ENCODE measurements around the gene CDH4. TPM values are rescaled to one million over a fixed set of nuclear protein-coding genes. Genes with fewer than 3 reads are reported as not detected.
A peak's percentile ranks its signal among the peaks of the same experiment; 100 is the strongest.
"Not testable (repeated sequence)": the region's sequence is repeated elsewhere in the genome, so short reads cannot be mapped to it uniquely, and the experiment has no call there.

CDH4 gene
- total and polyA plus RNA-seq, 2 donors (not counting 1 experiment from before 2014, with no cell fraction given), result not detected

- Histone ChIP-seq H3K27ac (ENCODE audit: low read length in 2 of 2) (no peak overlapping the region), H4K20me1 (ENCODE audit: control insufficient read depth, insufficient read depth, low read length, poor library complexity, severe bottlenecking) (peaks cover 22% of the 10 kb centered on the region), H3K9ac (ENCODE audit: low read length) (no peak overlapping the region), H2AFZ (ENCODE audit: insufficient read depth, low read depth, low read length, poor library complexity, severe bottlenecking) (no peak overlapping the region), H3K4me2 (replicated peaks; ENCODE audit: low read depth, low read length, poor library complexity, severe bottlenecking) (no peak overlapping the region), H3K4me1 (ENCODE audit: control insufficient read depth in 2 of 2, insufficient read depth in 2 of 2, low read length in 2 of 2) (peaks cover 0 to 6% of the 10 kb centered on the region in 2 donors), H3K79me2 (ENCODE audit: control insufficient read depth, insufficient read depth, low read length) (peaks cover 31% of the 10 kb centered on the region), H3K27me3 (replicated peaks in 1 of 4; ENCODE audit: control extremely low read depth in 1 of 4, control insufficient read depth in 3 of 4, insufficient read depth in 4 of 4, low read length in 3 of 4) (no peaks in the 10 kb centered on the region), H3K36me3 (replicated peaks in 1 of 2; ENCODE audit: control extremely low read depth in 1 of 2, control insufficient read depth in 1 of 2, extremely low read depth in 1 of 2, insufficient read depth in 2 of 2, low read length in 1 of 2) (peaks cover 0 to 37% of the 10 kb centered on the region in 2 experiments), H3K9me3 (ENCODE audit: control extremely low read depth in 1 of 3, control insufficient read depth in 2 of 3, insufficient read depth in 1 of 3, low read length in 2 of 3) (peaks cover 0 to 17% (median 0%) of the 10 kb centered on the region in 3 donors), H3K4me3 (ENCODE audit: control extremely low read depth in 1 of 5, extremely low read depth in 1 of 5, insufficient read depth in 1 of 5, low read depth in 2 of 5, low read length in 4 of 5) (no peak overlapping the region)
- ChIA-PET POLR2A (no interaction called here), CTCF (no interaction called here)
- H3K9me3 Mint-ChIP-seq (ENCODE audit: insufficient read depth), result no peaks in the 10 kb centered on the region
- H3K27ac Mint-ChIP-seq, result no peak overlapping the region
- WGBS (ENCODE audit: insufficient coverage), result 87% methylated on average over 21 of the region's 22 CpGs
- intact Hi-C loops (cut with micrococcal nuclease), result no loop called here
- H3K27me3 Mint-ChIP-seq, result no peaks in the 10 kb centered on the region
- no peak for TF ChIP-seq EZH2 (IDR thresholded peaks at IDR 0.05; ENCODE audit: borderline replicate concordance, insufficient read depth, low read depth, low read length, poor library complexity, severe bottlenecking)
- peak; percentile 50 for TF ChIP-seq CTCF (IDR thresholded peaks at IDR 0.05)
- H3K4me1 Mint-ChIP-seq, result peaks cover 14% of the 10 kb centered on the region
- DNase-seq, result no peak
- no peak overlapping the region for H3K4me3 Mint-ChIP-seq
- peak; percentile 54 for ATAC-seq (ENCODE audit: low read depth)
Measured at GRCh38 chr20:61980647-61981583, 728.9 kb downstream of the CDH4 start.

GRCh38 chr20:61981691-61982090, 729.6 kb downstream of the CDH4 start:
- CTCF ChIA-PET; H2AFZ ChIP-seq (ENCODE audit: insufficient read depth, low read depth, low read length, poor library complexity, severe bottlenecking); H3K27me3 Mint-ChIP-seq; POLR2A ChIA-PET; H3K4me1 ChIP-seq (ENCODE audit: control insufficient read depth in 2 of 2, insufficient read depth in 2 of 2, low read length in 2 of 2); ATAC-seq (ENCODE audit: low read depth); H3K4me2 ChIP-seq (replicated peaks; ENCODE audit: low read depth, low read length, poor library complexity, severe bottlenecking); H3K4me3 ChIP-seq (ENCODE audit: control extremely low read depth in 1 of 5, extremely low read depth in 1 of 5, insufficient read depth in 1 of 5, low read depth in 2 of 5, low read length in 4 of 5); H3K9me3 Mint-ChIP-seq (ENCODE audit: insufficient read depth); H3K4me3 Mint-ChIP-seq; intact Hi-C loops (cut with micrococcal nuclease); H3K9ac ChIP-seq (ENCODE audit: low read length); DNase-seq; H3K27me3 ChIP-seq (replicated peaks in 1 of 4; ENCODE audit: control extremely low read depth in 1 of 4, control insufficient read depth in 3 of 4, insufficient read depth in 4 of 4, low read length in 3 of 4); H3K27ac Mint-ChIP-seq: not testable (repeated sequence)
- peaks cover 0 to 17% (median 0%) of the 10 kb centered on the region in 3 donors for H3K9me3 ChIP-seq (ENCODE audit: control extremely low read depth in 1 of 3, control insufficient read depth in 2 of 3, insufficient read depth in 1 of 3, low read length in 2 of 3)
- 77% methylated on average over 4 of the region's 11 CpGs for WGBS (ENCODE audit: insufficient coverage)
- H3K79me2 ChIP-seq (ENCODE audit: control insufficient read depth, insufficient read depth, low read length), result peaks cover 26% of the 10 kb centered on the region
- peaks cover 14% of the 10 kb centered on the region for H3K4me1 Mint-ChIP-seq
- peaks cover 21% of the 10 kb centered on the region for H4K20me1 ChIP-seq (ENCODE audit: control insufficient read depth, insufficient read depth, low read length, poor library complexity, severe bottlenecking)
- peak overlapping the region in 1 of 2 donors; percentile 70 for H3K27ac ChIP-seq (ENCODE audit: low read length in 2 of 2)
- peaks cover 0 to 36% of the 10 kb centered on the region in 2 experiments for H3K36me3 ChIP-seq (replicated peaks in 1 of 2; ENCODE audit: control extremely low read depth in 1 of 2, control insufficient read depth in 1 of 2, extremely low read depth in 1 of 2, insufficient read depth in 2 of 2, low read length in 1 of 2)

All from B cell (primary cell).